HG03439 (cell line): Measurements from ENCODE around the gene HGFAC.

Source experiments
- ATAC-seq: cut with Tn5 transposase; IDR thresholded peaks from one replicate; pipeline ENCODE4 v1.9.1; 2021; ENCODE audit warnings: mild to moderate bottlenecking, moderate library complexity; ENCODE audit not compliant: unreplicated experiment

HGFAC gene

GRCh38 chr4:3423406-3423805, 18.4 kb upstream of the HGFAC start:
- no peak for ATAC-seq

GRCh38 chr4:3423952-3424351, 17.8 kb upstream of the HGFAC start:
- ATAC-seq: no peak

- no peak for ATAC-seq
Observed at GRCh38 chr4:3424522-3425095, 17.2 kb upstream of the HGFAC start.

DNA sequence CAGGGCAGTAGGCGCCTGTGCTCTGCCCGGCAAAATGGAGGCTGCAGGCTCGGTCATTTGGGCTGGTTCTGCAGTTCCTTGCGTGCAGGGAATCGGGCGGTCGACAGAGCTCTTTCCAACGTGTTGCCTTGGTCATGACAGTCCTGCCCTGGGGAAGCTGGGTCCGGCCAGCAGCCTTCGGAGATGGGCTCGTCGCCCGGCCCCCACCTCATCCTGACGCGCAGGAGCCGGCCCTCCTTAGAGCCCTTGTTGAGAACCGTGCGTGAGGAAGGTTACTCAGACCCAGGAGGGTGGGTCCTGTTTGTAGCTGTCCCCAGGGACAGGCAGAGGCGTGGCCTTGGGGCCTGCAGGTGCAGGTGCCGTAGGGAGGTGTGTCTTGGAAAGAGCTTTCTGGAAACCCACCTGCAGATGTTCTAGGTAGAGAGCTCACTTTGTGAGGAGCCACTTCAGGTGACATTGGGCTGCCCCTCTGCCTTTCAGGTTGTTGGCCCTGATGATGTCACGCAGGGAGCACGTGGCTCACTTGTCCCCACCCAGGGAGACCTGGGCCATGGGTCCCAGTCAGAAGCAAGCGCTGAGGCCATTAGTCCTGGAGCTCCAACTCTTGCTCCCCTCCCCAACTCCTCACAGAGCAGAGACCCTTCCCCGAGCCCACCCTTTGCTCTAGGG, 15.2 kb upstream of the HGFAC start:
- no peak for ATAC-seq

- no peak for ATAC-seq
Observed at GRCh38 chr4:3427134-3427476, 14.7 kb upstream of the HGFAC start.

GRCh38 chr4:3427706-3428446, 13.9 kb upstream of the HGFAC start:
- ATAC-seq: no peak

- no peak for ATAC-seq
Observed at GRCh38 chr4:3429651-3430050, 12.1 kb upstream of the HGFAC start.

GRCh38 chr4:3430524-3430923, 11.2 kb upstream of the HGFAC start:
- ATAC-seq: no peak

- no peak for ATAC-seq
Observed at GRCh38 chr4:3431446-3431993, 10.2 kb upstream of the HGFAC start.

DNA sequence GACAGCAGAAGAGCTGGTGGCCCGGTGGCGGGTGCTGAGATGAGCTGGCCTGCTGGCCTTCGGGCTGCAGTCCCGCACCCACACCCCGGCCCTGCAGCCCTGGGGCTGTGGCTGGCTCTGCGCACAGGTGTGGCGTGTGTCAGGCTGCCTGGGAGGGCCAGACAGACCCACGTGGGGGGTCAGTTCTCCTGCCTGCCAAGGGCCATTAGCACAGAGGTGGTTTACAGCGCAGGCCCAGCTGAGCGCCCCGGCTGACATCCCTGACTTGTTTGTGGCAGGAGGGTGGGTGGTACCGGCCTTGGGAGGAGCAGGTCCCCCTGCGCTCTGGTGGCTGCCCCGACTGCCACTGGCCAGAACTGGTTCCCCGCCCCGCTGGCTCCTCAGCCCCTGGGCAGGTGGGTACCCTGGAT, 9.4 kb upstream of the HGFAC start:
- no peak for ATAC-seq

DNA sequence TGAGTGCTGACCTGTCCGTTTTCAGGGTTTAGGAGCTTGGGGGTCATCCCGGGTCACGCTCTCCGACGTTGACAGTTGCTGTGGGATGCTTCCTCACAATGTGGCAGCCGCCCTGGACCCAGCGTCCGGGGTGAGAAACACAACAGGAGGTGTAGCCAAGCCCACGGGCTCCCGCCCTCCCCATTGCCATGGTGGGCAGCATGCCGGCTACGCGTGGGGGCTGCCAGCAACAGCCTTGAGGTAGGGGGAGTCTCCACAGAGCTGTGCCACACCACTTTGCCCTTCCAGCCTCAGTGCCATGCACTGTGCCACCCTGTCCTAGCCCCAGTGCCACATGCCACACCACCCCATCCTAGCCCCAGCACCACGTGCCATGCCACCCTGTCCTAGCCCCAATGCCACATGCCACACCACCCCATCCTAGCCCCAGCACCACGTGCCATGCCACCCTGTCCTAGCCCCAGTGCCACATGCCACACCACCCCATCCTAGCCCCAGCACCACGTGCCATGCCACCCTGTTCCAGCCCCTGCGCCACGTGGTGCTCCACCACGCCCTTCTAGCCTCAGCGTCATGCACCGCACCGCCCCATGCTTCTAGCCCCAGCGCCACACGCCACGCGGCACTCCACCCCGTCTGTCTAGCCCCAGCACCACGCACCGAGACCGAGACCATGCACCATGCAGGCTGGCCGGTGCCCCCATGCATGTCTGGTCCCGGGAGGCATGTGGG, 8.5 kb upstream of the HGFAC start:
- no peak for ATAC-seq

GRCh38 chr4:3434881-3435685, 6.7 kb upstream of the HGFAC start:
- ATAC-seq: no peak

- no peak for ATAC-seq
Observed at GRCh38 chr4:3435686-3435956, 6.1 kb upstream of the HGFAC start.

DNA sequence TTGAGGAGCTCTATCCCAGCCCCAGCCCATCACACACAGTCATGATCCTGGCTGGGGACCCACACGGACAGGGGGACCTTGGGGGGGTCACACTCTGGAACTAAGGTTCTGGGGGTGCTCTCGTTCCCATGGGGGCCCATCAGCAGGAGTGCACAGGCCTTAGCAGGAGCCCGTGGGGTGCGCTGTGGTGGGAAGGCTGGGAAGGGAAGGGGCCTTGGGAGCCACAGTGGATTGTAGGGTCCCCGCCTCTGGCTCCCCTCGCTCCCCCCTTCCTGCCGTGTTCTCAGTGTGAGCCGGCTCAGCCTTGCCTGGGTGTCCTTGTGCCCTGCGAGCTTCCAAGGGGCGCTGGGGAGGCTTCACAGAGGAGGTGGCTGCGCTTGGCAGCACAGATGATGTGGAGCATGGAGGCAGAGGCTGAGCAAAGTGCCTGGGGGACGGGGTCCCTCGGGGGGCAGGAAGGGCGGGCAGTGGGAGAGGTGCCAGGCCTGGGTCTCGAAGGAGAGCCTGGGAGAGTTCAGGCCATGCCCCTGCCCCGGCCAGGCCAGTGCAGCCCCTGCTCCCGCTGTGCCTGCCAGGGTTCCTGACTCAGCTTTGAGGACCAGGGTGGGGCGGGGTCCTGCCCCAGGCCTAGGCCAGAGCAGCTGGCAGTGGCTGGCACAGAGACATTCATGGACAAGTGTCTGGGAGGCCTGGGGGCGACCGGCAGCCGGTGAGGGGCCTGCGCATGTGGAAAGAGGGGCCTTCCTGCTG, 5.5 kb upstream of the HGFAC start:
- ATAC-seq: no peak

GRCh38 chr4:3436798-3437581, 4.8 kb upstream of the HGFAC start:
- ATAC-seq: no peak

GRCh38 chr4:3437582-3437936, 4.2 kb upstream of the HGFAC start:
- no peak for ATAC-seq

DNA sequence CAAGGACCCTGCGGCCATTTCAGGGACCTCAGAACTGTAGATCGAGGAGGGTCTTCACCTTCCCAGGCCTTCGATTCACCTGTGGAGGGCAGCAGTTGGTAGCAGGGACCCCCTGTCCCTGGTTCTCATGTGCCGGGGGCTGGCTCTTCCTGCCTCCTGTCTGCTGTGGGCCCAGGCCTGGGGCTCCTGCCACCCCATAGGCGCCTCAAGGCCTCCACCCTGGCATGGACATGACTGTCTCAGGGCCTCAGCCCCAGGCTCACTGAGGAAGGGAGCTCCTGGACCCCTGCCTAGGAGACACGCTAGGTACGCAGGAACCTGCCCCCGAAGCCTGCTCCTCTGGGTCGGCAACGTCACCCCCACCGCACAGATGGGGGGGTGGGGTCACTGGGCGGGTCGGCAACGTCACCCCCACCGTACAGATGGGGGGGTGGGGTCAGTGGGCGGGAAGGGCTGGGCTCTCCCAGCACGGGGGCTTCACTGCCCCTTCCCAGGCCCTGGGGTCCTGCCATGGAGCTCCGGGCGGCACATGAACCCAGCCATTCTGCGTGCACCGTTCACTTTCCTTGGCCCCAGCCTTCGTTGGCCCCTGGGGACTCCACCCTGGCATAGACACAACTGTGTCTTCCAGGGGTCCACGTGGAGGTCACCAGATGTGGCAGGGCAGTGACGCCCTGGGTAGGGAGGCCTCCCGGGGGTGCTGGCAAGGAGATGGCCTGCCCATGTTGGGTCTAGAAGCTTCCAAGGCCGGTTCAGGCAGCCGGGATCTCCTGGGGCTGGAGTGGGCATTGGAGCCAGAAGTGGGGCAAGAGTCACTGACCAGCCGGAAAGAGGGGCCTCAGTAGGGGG, 3.5 kb upstream of the HGFAC start:
- ATAC-seq: no peak

DNA sequence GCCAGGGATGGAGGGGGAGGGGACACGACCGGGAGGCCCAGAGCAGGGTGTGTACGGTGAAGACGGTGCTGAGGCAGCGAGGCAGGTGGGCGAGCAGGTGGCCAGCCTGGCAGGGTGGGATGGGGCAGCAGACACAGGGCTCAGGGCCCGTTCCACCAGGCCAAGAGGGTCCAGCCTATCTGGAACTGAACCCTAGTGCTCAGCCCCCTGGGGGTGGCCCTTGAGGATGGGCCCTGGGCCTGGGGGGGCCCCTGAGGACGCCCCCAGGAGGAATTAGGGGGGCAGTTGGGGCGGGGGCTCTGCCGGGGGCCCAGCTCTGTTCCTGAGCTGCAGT, 3.0 kb upstream of the HGFAC start:
- ATAC-seq: no peak

DNA sequence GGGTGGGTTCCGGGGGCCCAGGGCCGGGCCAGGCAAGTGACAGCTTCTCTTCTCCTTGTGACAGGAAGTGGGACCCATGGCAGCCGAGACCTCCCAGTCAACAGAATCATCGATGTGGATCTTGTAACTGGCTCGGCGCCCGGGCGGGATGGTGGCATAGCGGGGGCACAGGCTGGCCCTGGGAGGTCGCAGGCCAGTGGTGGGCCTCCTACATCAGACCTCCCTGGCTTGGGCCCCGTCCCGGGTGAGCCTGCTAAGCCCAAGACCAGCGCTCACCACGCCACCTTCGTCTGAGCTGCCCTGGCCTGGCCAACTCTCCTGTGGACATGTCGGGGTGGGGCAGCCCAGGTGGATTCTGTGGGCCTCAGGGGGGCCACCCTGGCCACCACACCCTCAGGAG, 2.4 kb upstream of the HGFAC start:
- no peak for ATAC-seq
